Measurements from ENCODE around the gene GIN1. TPM values are rescaled to one million over a fixed set of nuclear protein-coding genes. Genes with fewer than 3 reads are reported as not detected.
"Not testable (repeated sequence)": the region's sequence is repeated elsewhere in the genome, so short reads cannot be mapped to it uniquely, and the experiment has no call there.

The GIN1 gene
- total and polyA plus RNA-seq, 9 of the 15 experiments (the other 6 are each of a cell fraction or from before 2014, with no cell fraction given): 2.4 to 9.8 (median 7.8) TPM

DNA sequence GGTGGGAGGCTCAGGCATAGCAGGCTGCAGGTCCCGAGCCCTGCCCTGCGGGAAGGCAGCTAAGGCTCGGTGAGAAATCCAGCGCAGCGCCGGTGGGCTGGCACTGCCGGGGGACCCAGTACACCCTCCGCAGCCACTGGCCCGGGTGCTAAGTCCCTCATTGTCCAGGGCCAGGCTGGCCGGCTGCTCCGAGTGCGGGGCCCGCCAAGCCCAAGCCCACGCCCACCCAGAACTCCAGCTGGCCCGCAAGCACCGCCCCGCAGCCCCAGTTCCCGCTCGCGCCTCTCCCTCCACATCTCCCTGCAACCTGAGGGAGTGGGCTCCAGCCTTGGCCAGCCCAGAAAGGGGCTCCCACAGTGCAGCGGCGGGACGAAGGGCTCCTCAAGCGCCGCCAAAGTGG is 22.2 kb upstream of the GIN1 start:
- H3K4me2 ChIP-seq (ENCODE audit: insufficient read depth, low read length); H3K27ac ChIP-seq (ENCODE audit: extremely low read depth, low read depth, low read length); FAIRE-seq; H3K9ac ChIP-seq (ENCODE audit: insufficient read depth in 1 of 2, low read depth in 2 of 2, low read length in 2 of 2); H3K4me3 ChIP-seq; H3K4me1 ChIP-seq (replicated peaks in 1 of 2; ENCODE audit: control insufficient read depth in 2 of 2, insufficient read depth in 2 of 2, low read length in 2 of 2); intact Hi-C loops (cut with micrococcal nuclease); H3K9me1 ChIP-seq (ENCODE audit: control insufficient read depth, insufficient read depth, low read length); ATAC-seq; H3K79me2 ChIP-seq (ENCODE audit: control insufficient read depth, insufficient read depth, low read length); BruUV-seq (replicated peaks); H3K27me3 ChIP-seq (ENCODE audit: control insufficient read depth in 2 of 2, insufficient read depth in 2 of 2, low read length in 2 of 2); POLR2A ChIA-PET; H4K20me1 ChIP-seq (replicated peaks; ENCODE audit: control insufficient read depth, insufficient read depth, low read length); H3K9me3 ChIP-seq (replicated peaks; ENCODE audit: control insufficient read depth, insufficient read depth, low read depth, low read length); DNase-seq (ENCODE audit: extremely low read depth in 1 of 4, low spot score in 3 of 4); H2AFZ ChIP-seq (ENCODE audit: low read depth, low read length); CTCF ChIA-PET (ENCODE audit: low intra/inter-chr PET ratio): not testable (repeated sequence)
- in situ Hi-C loops (cut with MboI): loop anchor here (10.0 kb wide), 1 partner anchor 357 kb away; no protein-coding TSS in a partner anchor
- TF ChIP-seq, protein P1, sequence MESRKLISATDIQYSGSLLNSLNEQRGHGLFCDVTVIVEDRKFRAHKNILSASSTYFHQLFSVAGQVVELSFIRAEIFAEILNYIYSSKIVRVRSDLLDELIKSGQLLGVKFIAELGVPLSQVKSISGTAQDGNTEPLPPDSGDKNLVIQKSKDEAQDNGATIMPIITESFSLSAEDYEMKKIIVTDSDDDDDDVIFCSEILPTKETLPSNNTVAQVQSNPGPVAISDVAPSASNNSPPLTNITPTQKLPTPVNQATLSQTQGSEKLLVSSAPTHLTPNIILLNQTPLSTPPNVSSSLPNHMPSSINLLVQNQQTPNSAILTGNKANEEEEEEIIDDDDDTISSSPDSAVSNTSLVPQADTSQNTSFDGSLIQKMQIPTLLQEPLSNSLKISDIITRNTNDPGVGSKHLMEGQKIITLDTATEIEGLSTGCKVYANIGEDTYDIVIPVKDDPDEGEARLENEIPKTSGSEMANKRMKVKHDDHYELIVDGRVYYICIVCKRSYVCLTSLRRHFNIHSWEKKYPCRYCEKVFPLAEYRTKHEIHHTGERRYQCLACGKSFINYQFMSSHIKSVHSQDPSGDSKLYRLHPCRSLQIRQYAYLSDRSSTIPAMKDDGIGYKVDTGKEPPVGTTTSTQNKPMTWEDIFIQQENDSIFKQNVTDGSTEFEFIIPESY (CRISPR knock-in tag; IDR thresholded peaks at IDR 0.05): peak; percentile 47; the same call in 1 of the 2 replicates
- 99% methylated on average over 16 of the region's 25 CpGs for WGBS (ENCODE audit: insufficient coverage, low coverage, missing lambda C conversion rate)
- peaks cover 35% of the 10 kb centered on the region for H3K36me3 ChIP-seq (ENCODE audit: control insufficient read depth, insufficient read depth, low read length)

DNA sequence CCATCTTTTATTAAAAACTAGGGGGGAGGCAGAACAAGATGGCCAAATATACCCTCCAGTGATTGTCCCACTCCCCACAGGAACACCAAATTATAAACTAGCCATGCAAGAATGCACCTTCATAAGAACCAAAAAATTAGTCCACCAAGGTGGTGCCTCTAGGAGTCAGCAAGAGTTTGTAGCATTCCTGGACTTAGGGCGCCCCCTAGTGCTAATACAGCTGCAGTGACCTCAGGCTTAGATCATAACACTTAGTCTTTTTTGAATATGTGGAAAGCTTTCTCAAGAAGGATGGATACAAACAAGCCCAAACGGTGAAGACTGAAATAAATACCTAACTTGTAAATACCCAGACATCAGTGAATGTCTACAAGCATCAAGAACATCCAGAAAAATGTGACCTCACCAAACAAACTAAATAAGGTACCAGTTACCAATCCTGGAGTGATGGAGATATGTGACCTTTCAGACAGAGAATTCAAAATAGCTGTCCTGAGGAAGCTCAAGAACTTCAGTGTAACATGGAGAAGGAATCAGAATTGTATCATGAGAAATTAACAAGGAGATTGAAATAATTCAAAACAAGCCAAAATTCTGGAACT is 19.4 kb upstream of the GIN1 start:
- in situ Hi-C loops (cut with MboI): no loop called here
- POLR2A ChIA-PET: no interaction called here
- TF ChIP-seq, protein P2, sequence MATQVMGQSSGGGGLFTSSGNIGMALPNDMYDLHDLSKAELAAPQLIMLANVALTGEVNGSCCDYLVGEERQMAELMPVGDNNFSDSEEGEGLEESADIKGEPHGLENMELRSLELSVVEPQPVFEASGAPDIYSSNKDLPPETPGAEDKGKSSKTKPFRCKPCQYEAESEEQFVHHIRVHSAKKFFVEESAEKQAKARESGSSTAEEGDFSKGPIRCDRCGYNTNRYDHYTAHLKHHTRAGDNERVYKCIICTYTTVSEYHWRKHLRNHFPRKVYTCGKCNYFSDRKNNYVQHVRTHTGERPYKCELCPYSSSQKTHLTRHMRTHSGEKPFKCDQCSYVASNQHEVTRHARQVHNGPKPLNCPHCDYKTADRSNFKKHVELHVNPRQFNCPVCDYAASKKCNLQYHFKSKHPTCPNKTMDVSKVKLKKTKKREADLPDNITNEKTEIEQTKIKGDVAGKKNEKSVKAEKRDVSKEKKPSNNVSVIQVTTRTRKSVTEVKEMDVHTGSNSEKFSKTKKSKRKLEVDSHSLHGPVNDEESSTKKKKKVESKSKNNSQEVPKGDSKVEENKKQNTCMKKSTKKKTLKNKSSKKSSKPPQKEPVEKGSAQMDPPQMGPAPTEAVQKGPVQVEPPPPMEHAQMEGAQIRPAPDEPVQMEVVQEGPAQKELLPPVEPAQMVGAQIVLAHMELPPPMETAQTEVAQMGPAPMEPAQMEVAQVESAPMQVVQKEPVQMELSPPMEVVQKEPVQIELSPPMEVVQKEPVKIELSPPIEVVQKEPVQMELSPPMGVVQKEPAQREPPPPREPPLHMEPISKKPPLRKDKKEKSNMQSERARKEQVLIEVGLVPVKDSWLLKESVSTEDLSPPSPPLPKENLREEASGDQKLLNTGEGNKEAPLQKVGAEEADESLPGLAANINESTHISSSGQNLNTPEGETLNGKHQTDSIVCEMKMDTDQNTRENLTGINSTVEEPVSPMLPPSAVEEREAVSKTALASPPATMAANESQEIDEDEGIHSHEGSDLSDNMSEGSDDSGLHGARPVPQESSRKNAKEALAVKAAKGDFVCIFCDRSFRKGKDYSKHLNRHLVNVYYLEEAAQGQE (IDR thresholded peaks at IDR 0.05; ENCODE audit: borderline replicate concordance): peak; percentile 75
- TF ChIP-seq, protein P2 (CRISPR knock-in tag; IDR thresholded peaks at IDR 0.05; ENCODE audit: low read depth): no peak
- TF ChIP-seq ZNF436 (CRISPR knock-in tag; IDR thresholded peaks at IDR 0.05): no peak

More for the DNA sequence above, 19.4 kb upstream of the GIN1 start:
- Histone ChIP-seq H3K36me3 (ENCODE audit: control insufficient read depth, insufficient read depth, low read length) (peaks cover 50% of the 10 kb centered on the region), H3K9me1 (ENCODE audit: control insufficient read depth, insufficient read depth, low read length) (no peaks in the 10 kb centered on the region), H3K9me3 (replicated peaks; ENCODE audit: control insufficient read depth, insufficient read depth, low read depth, low read length) (0 out of 2 replicates have a peak, but pooled peaks cover 2% of the 10 kb centered on the region), H3K9ac (ENCODE audit: insufficient read depth in 1 of 2, low read depth in 2 of 2, low read length in 2 of 2) (no peak overlapping the region), H3K4me2 (ENCODE audit: insufficient read depth, low read length) (no peak overlapping the region), H2AFZ (ENCODE audit: low read depth, low read length) (no peak overlapping the region), H3K4me1 (replicated peaks in 1 of 2; ENCODE audit: control insufficient read depth in 2 of 2, insufficient read depth in 2 of 2, low read length in 2 of 2) (no peaks in the 10 kb centered on the region), H3K79me2 (ENCODE audit: control insufficient read depth, insufficient read depth, low read length) (0 out of 3 replicates have a peak, but pooled peaks cover 3% of the 10 kb centered on the region), H3K27me3 (ENCODE audit: control insufficient read depth in 2 of 2, insufficient read depth in 2 of 2, low read length in 2 of 2) (no peaks in the 10 kb centered on the region), H4K20me1 (replicated peaks; ENCODE audit: control insufficient read depth, insufficient read depth, low read length) (no peaks in the 10 kb centered on the region), H3K27ac (ENCODE audit: extremely low read depth, low read depth, low read length) (no peak overlapping the region), H3K4me3 (no peak overlapping the region)
- DNase-seq (ENCODE audit: extremely low read depth in 1 of 4, low spot score in 3 of 4) (peak; percentile 67 to 84 (median 71)), ATAC-seq (peak; percentile 99), FAIRE-seq (peak; percentile 91)
- WGBS (ENCODE audit: insufficient coverage, low coverage, missing lambda C conversion rate): 0% methylated on average over 2 of the region's 2 CpGs
- CTCF ChIA-PET (ENCODE audit: low intra/inter-chr PET ratio): interaction anchor here (0.6 to 2.2 kb wide), 4 partner anchors 359 to 603 kb away, joined by 3 to 10 read pairs (median 6); no protein-coding TSS in a partner anchor
- no TSS peak for BruUV-seq (replicated peaks)
- intact Hi-C loops (cut with micrococcal nuclease): loop anchor here (1.0 to 5.0 kb wide), 7 partner anchors 71 to 602 kb away; no protein-coding TSS in a partner anchor
